Smooth muscle cell (in vitro differentiated cells): Measurements from ENCODE around the gene PXYLP1. TPM values are rescaled to one million over a fixed set of nuclear protein-coding genes. Genes with fewer than 3 reads are reported as not detected.

Experiments
- DNase-seq: peaks from one replicate; lab custom pipeline; 2025; ENCODE audit not compliant: unreplicated experiment; lab: John Stamatoyannopoulos, UW
- H2AFZ ChIP-seq: fragments of 200-600 bp; sonication (generic); 2 replicates; pipeline ENCODE4 v1.6.0; 2016; ENCODE audit warnings: antibody characterized with exemption, low read depth, mild to moderate bottlenecking
- H3F3A ChIP-seq: fragments of 200-600 bp; sonication (generic); 2 replicates; pipeline ENCODE4 v1.6.0; 2017; ENCODE audit warnings: antibody characterized with exemption, low read depth
- H3K27ac ChIP-seq: fragments of 200-600 bp; sonication (generic); 2 replicates; pipeline ENCODE4 v1.5.1; 2016; ENCODE audit warnings: low read depth, mild to moderate bottlenecking
- H3K27me3 ChIP-seq: fragments of 200-600 bp; sonication (generic); 2 replicates; pipeline ENCODE4 v1.6.1; 2016; ENCODE audit warnings: low read depth, mild to moderate bottlenecking
- H3K36me3 ChIP-seq: fragments of 200-600 bp; sonication (generic); 2 replicates; pipeline ENCODE4 v1.5.1; 2016; ENCODE audit warnings: low read depth
- H3K4me1 ChIP-seq: fragments of 200-600 bp; sonication (generic); 2 replicates; pipeline ENCODE4 v1.5.1; 2016; ENCODE audit warnings: low read depth
- H3K4me2 ChIP-seq: fragments of 200-600 bp; sonication (generic); 2 replicates; pipeline ENCODE4 v1.6.0; 2016; ENCODE audit warnings: mild to moderate bottlenecking
- H3K4me3 ChIP-seq: fragments of 200-600 bp; sonication (generic); 2 replicates; pipeline ENCODE4 v1.5.1; 2016; ENCODE audit warnings: mild to moderate bottlenecking
- H3K79me2 ChIP-seq: fragments of 200-600 bp; sonication (generic); 2 replicates; pipeline ENCODE4 v1.6.0; 2016; ENCODE audit warnings: low read depth, mild to moderate bottlenecking
- H3K9ac ChIP-seq: fragments of 200-600 bp; sonication (generic); 2 replicates; pipeline ENCODE4 v1.6.0; 2016; ENCODE audit warnings: low read depth
- H3K9me3 ChIP-seq: fragments of 200-600 bp; sonication (generic); replicated peaks from 2 replicates; pipeline ENCODE4 v1.5.1; 2016; ENCODE audit warnings: low read depth
- H4K20me1 ChIP-seq: fragments of 200-600 bp; sonication (generic); 2 replicates; pipeline ENCODE4 v1.6.0; 2016; ENCODE audit warnings: low read depth
- WGBS: methylation state at CpG from one replicate; pipeline ENCODE4 v1.1.7; 2016; ENCODE audit warnings: low lambda C conversion rate; 5-methylcytosine and 5-hydroxymethylcytosine counted together
- polyA plus RNA-seq: library from polyadenylated mRNA; unstranded; fragments of >200 nt; fragmentation: Nextera tagmentation; extraction: Ambion mirVana; gene quantifications from 2 replicates; pipeline ENCODE4 v1.2.1, GENCODE V29; 2016
- total RNA-seq: library from RNA; depleted of rRNA; stranded (reverse); fragments of >200 nt; gene quantifications from 2 replicates; pipeline ENCODE4 v1.2.3, GENCODE V29; 2014
- TF ChIP-seq, protein P1 (sequence below): fragments of 200-600 bp; sonication (generic); IDR thresholded peaks from 2 replicates; pipeline ENCODE4 v1.5.1; 2017; ENCODE audit warnings: borderline replicate concordance, mild to moderate bottlenecking, antibody characterized with exemption; ENCODE audit not compliant: insufficient read depth, poor library complexity, severe bottlenecking

The PXYLP1 gene
- total and polyA plus RNA-seq, 2 experiments from 2014 or later = 3.3 to 5.6 TPM

DNA sequence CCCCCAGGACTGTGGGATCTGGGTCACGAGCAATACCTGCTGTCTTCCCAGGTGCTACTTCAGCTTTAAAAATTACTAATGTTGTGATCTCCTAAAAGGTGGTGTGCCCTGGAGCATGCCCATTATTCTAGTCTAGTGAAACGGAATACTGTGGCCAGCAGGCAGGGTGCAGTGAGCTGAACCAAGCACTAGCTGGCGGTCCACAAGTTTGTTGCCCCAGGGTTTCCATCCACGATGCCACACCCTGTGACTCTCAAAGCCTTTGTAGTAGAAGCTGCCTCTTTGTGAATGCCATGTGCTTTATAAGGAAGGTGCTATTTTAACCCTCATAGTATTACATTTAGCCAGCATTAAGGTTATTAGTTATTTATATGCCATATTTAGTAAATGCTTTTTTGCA lies 49.1 kb downstream of the PXYLP1 start:
- 77% methylated on average over 4 of the region's 4 CpGs for WGBS
- Histone ChIP-seq H2AFZ (no peak overlapping the region), H3K4me1 (no peaks in the 10 kb centered on the region), H3F3A (no peaks in the 10 kb centered on the region), H3K27ac (no peak overlapping the region), H3K27me3 (no peaks in the 10 kb centered on the region), H3K4me3 (no peak overlapping the region), H3K36me3 (no peaks in the 10 kb centered on the region), H3K4me2 (no peak overlapping the region), H4K20me1 (no peaks in the 10 kb centered on the region), H3K9ac (no peak overlapping the region), H3K79me2 (no peaks in the 10 kb centered on the region), H3K9me3 (no peaks in the 10 kb centered on the region)
- TF ChIP-seq, protein P1, sequence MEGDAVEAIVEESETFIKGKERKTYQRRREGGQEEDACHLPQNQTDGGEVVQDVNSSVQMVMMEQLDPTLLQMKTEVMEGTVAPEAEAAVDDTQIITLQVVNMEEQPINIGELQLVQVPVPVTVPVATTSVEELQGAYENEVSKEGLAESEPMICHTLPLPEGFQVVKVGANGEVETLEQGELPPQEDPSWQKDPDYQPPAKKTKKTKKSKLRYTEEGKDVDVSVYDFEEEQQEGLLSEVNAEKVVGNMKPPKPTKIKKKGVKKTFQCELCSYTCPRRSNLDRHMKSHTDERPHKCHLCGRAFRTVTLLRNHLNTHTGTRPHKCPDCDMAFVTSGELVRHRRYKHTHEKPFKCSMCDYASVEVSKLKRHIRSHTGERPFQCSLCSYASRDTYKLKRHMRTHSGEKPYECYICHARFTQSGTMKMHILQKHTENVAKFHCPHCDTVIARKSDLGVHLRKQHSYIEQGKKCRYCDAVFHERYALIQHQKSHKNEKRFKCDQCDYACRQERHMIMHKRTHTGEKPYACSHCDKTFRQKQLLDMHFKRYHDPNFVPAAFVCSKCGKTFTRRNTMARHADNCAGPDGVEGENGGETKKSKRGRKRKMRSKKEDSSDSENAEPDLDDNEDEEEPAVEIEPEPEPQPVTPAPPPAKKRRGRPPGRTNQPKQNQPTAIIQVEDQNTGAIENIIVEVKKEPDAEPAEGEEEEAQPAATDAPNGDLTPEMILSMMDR = no peak
- no peak for DNase-seq

DNA sequence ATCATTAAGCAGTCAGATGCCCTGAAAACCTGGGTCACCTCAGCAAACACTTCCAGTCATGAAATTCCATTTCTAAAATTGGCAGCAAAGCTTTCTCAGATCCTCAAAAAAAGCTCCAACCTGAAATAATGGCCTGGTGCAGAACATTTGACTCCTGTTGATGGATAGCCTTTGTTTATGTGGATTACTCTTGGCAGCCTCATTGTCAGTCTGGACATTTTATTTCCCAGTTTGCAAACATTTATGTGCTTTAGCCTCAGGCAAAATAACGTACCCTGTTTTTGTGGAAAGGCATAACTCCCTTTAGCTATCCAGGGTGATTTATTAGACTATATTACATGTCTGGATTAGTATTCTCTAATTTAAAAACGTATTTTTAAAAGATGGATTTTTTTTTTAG lies 53.9 kb downstream of the PXYLP1 start:
- H3K79me2 ChIP-seq = no peaks in the 10 kb centered on the region
- H3F3A ChIP-seq = no peaks in the 10 kb centered on the region
- TF ChIP-seq, protein P1 = no peak
- no peak overlapping the region for H2AFZ ChIP-seq
- 77% methylated on average over 2 of the region's 2 CpGs for WGBS
- H3K9ac ChIP-seq = no peak overlapping the region
- no peaks in the 10 kb centered on the region for H3K4me1 ChIP-seq
- no peak for DNase-seq
- no peak overlapping the region for H3K4me2 ChIP-seq
- H4K20me1 ChIP-seq = no peaks in the 10 kb centered on the region
- H3K4me3 ChIP-seq = no peak overlapping the region
- H3K27ac ChIP-seq = no peak overlapping the region
- H3K36me3 ChIP-seq = no peaks in the 10 kb centered on the region
- no peaks in the 10 kb centered on the region for H3K9me3 ChIP-seq
- no peaks in the 10 kb centered on the region for H3K27me3 ChIP-seq

DNA sequence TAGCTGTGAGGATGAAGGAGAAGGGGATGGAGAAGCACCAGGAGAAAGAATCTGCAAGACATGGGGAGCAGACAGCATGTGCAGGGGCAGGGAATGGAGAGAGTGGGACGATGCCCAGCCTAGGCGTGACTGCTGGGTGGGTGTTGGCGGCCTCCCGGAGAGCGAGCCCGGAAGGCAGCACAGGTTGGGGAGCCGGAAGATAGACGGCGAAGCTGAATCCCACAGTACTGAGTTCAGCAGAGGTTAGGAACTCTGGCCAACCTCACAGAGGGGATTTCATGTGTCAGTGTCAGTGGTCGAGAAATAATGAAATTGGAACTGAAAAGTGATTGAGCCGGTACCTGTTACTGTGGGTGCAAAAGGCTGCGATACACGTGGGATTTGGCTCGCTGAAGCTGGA lies 55.2 kb downstream of the PXYLP1 start:
- 90% methylated on average over 14 of the region's 14 CpGs for WGBS
- DNase-seq = no peak
- Histone ChIP-seq H3K9ac (no peak overlapping the region), H3K79me2 (no peaks in the 10 kb centered on the region), H3K4me1 (no peaks in the 10 kb centered on the region), H3F3A (no peaks in the 10 kb centered on the region), H3K27ac (no peak overlapping the region), H3K36me3 (no peaks in the 10 kb centered on the region), H3K9me3 (no peaks in the 10 kb centered on the region), H3K27me3 (no peaks in the 10 kb centered on the region), H3K4me3 (no peak overlapping the region), H3K4me2 (no peak overlapping the region), H2AFZ (no peak overlapping the region), H4K20me1 (no peaks in the 10 kb centered on the region)
- TF ChIP-seq, protein P1 = no peak

DNA sequence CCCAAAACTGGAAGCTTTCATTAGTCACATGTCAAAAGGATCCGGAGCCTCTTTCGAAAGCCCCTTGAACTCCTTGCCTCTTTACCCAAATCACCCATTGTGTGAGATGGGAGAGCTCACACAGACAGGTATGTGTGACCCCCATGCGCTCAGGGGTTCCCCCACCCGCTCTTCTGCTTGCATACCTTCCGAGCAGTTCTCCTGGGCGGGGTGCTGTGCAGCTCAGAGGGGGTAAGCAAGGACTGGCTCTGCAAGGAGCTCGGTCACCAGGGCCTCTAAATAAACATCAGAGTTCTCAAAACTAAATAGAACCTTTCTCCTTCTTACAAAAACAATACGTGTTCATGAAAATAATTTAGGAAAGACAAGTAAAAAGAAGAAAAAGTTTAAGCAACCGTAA lies 55.7 kb downstream of the PXYLP1 start:
- Histone ChIP-seq H3K27ac (no peak overlapping the region), H3F3A (no peaks in the 10 kb centered on the region), H3K4me3 (no peak overlapping the region), H2AFZ (no peak overlapping the region), H3K4me2 (no peak overlapping the region), H3K79me2 (no peaks in the 10 kb centered on the region), H4K20me1 (no peaks in the 10 kb centered on the region), H3K9me3 (no peaks in the 10 kb centered on the region), H3K9ac (no peak overlapping the region), H3K36me3 (no peaks in the 10 kb centered on the region), H3K27me3 (no peaks in the 10 kb centered on the region), H3K4me1 (no peaks in the 10 kb centered on the region)
- DNase-seq = no peak
- TF ChIP-seq, protein P1 = no peak
- WGBS = 98% methylated on average over 9 of the region's 9 CpGs
